ENCODE data around the gene KIF26B. TPM values are rescaled to one million over a fixed set of nuclear protein-coding genes. Genes with fewer than 3 reads are reported as not detected.

The KIF26B gene
- total and polyA plus RNA-seq, 2 donors = 0.43 to 1.6 TPM

DNA sequence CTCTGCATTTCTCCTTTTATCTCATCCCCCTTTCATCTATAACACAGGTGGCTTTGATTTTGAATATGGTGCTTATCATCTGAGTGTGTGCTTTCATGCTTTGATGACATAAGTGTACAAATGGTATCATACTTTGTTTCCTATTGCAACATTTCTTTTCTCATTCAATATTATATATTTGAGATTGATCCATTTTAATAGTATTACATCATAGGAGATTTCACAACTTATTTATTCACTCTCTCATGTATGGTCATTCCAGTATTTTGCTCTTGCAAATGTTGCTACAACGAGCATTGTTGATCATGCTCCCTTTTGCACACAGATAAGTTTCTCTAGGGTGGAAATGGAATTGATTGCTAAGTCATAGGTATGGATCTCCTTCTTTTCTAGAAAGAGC, 302.8 kb downstream of the KIF26B start:
- peak in 1 of 9 donors; percentile 41 for DNase-seq (ENCODE audit: low read depth in 6 of 9, low spot score in 9 of 9)
- H3K27ac ChIP-seq (ENCODE audit: low read depth in 1 of 2, low read length in 1 of 2) = no peak overlapping the region
- H3K4me3 ChIP-seq (ENCODE audit: low read length in 2 of 2) = no peak overlapping the region
- WGBS = 97% methylated on average over 1 of the region's 1 CpG
- no peaks in the 10 kb centered on the region for H3K9me3 ChIP-seq (ENCODE audit: control insufficient read depth in 2 of 2, insufficient read depth in 1 of 2, low read length in 1 of 2)
- H3K4me1 ChIP-seq (ENCODE audit: control insufficient read depth in 2 of 2, insufficient read depth in 2 of 2, low read length in 2 of 2) = peaks cover 0 to 20% of the 10 kb centered on the region in 2 donors
- H3K27me3 ChIP-seq (ENCODE audit: control insufficient read depth in 2 of 2, insufficient read depth in 1 of 2, low read length in 1 of 2) = no peaks in the 10 kb centered on the region
- H3K36me3 ChIP-seq (ENCODE audit: control insufficient read depth in 2 of 2, insufficient read depth in 2 of 2, low read length in 1 of 2) = no peaks in the 10 kb centered on the region

DNA sequence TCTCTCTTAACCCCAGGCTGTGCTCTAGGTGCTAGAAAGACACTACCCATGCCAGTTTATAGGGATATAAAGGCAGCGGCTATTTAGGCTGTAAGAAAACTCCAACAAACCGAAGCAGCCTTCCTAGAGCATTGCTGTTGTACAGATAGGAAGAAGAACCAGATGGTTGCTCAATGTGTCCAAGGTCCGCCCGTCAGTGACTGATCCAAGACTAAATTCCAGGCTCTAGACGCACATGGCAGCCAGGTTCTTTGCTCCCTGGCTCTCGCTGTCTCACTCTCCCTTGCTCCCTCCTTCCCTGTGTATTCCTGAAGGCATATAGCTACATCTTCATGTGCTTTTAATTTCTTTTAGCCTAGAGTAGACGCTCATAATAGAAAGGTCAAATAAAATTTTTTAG, 303.4 kb downstream of the KIF26B start:
- Histone ChIP-seq H3K9me3 (ENCODE audit: control insufficient read depth in 2 of 2, insufficient read depth in 1 of 2, low read length in 1 of 2) (no peaks in the 10 kb centered on the region), H3K4me3 (ENCODE audit: low read length in 2 of 2) (no peak overlapping the region), H3K4me1 (ENCODE audit: control insufficient read depth in 2 of 2, insufficient read depth in 2 of 2, low read length in 2 of 2) (peaks cover 0 to 20% of the 10 kb centered on the region in 2 donors), H3K27me3 (ENCODE audit: control insufficient read depth in 2 of 2, insufficient read depth in 1 of 2, low read length in 1 of 2) (no peaks in the 10 kb centered on the region), H3K27ac (ENCODE audit: low read depth in 1 of 2, low read length in 1 of 2) (no peak overlapping the region), H3K36me3 (ENCODE audit: control insufficient read depth in 2 of 2, insufficient read depth in 2 of 2, low read length in 1 of 2) (no peaks in the 10 kb centered on the region)
- 96% methylated on average over 7 of the region's 7 CpGs for whole genome bisulfite sequencing
- no peak for DNase-seq (ENCODE audit: low read depth in 6 of 9, low spot score in 9 of 9)

DNA sequence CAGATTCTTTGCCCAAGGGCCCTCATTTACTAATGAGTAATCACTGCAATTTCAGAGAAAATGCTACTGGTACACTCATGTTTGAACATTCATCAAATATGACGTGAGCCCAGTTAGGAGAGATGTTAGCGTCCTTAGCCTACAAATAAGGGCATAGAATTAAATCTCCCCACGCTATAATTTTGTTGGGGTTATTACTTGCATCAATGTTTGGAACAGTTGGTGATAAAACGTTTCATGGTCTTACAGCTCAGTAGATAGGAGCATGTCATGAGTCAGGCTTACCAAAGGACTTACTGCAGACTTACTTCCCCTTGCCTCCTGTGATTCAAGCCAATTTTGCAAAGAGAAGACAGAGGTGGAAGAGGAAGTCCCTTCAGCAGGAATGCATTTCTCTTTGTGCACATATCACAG, 304.0 kb downstream of the KIF26B start:
- Histone ChIP-seq H3K9me3 (ENCODE audit: control insufficient read depth in 2 of 2, insufficient read depth in 1 of 2, low read length in 1 of 2) (no peaks in the 10 kb centered on the region), H3K27ac (ENCODE audit: low read depth in 1 of 2, low read length in 1 of 2) (no peak overlapping the region)

DNA sequence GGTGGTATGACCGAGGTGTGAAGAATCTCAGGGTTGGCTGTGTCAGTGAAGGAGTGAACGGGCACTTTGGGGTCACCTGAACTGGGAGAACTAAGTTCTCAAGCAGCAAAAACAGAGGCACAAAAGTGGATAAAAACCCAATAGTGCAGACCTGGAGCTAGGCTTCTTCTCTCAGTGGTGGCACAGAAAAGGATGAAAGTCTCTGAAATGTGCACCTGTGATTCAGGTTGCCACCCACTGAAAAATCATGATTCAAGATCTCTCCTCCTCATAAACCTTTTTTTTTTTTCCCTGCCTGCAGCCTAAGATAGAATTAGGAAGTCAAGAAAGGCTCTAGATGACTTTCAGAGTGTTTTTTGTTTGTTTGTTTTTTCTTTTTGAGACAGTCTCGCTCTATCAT, 304.8 kb downstream of the KIF26B start:
- Histone ChIP-seq H3K27ac (ENCODE audit: low read depth in 1 of 2, low read length in 1 of 2) (no peak overlapping the region), H3K4me1 (ENCODE audit: control insufficient read depth in 2 of 2, insufficient read depth in 2 of 2, low read length in 2 of 2) (peaks cover 0 to 20% of the 10 kb centered on the region in 2 donors), H3K27me3 (ENCODE audit: control insufficient read depth in 2 of 2, insufficient read depth in 1 of 2, low read length in 1 of 2) (no peaks in the 10 kb centered on the region), H3K4me3 (ENCODE audit: low read length in 2 of 2) (no peak overlapping the region), H3K36me3 (ENCODE audit: control insufficient read depth in 2 of 2, insufficient read depth in 2 of 2, low read length in 1 of 2) (no peaks in the 10 kb centered on the region), H3K9me3 (ENCODE audit: control insufficient read depth in 2 of 2, insufficient read depth in 1 of 2, low read length in 1 of 2) (no peaks in the 10 kb centered on the region)
- peak in 2 of 9 donors; percentile 34 to 38 for DNase-seq (ENCODE audit: low read depth in 6 of 9, low spot score in 9 of 9)
- WGBS = 90% methylated on average over 3 of the region's 3 CpGs

More for the DNA sequence above, 304.0 kb downstream of the KIF26B start:
- peaks cover 0 to 20% of the 10 kb centered on the region in 2 donors for H3K4me1 ChIP-seq (ENCODE audit: control insufficient read depth in 2 of 2, insufficient read depth in 2 of 2, low read length in 2 of 2)
- H3K4me3 ChIP-seq (ENCODE audit: low read length in 2 of 2) = no peak overlapping the region
- WGBS = 69% methylated on average over 4 of the region's 4 CpGs
- no peaks in the 10 kb centered on the region for H3K27me3 ChIP-seq (ENCODE audit: control insufficient read depth in 2 of 2, insufficient read depth in 1 of 2, low read length in 1 of 2)
- no peaks in the 10 kb centered on the region for H3K36me3 ChIP-seq (ENCODE audit: control insufficient read depth in 2 of 2, insufficient read depth in 2 of 2, low read length in 1 of 2)
- peak in 1 of 9 donors; percentile 21 for DNase-seq (ENCODE audit: low read depth in 6 of 9, low spot score in 9 of 9)

DNA sequence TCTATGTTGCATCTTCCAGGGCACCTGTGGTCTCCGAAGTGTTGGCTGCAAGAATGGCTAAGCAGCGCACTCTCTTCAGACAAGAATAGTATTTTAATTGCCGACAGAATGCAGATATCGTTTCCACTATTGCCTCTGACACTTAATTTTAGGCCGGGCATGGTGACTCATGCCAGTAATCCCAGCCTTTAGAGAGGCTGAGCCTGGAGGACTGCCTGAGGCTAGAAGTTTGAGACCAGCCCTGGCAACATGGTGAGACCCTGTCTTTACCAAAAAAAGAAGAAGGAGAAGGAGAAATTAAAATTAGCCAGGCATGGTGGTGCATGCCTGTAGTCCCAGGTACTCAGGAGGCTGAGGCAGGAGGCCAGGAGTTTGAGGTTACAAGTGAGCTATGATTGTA, 306.9 kb downstream of the KIF26B start:
- Histone ChIP-seq H3K4me3 (ENCODE audit: low read length in 2 of 2) (no peak overlapping the region), H3K27ac (ENCODE audit: low read depth in 1 of 2, low read length in 1 of 2) (no peak overlapping the region), H3K9me3 (ENCODE audit: control insufficient read depth in 2 of 2, insufficient read depth in 1 of 2, low read length in 1 of 2) (no peaks in the 10 kb centered on the region), H3K4me1 (ENCODE audit: control insufficient read depth in 2 of 2, insufficient read depth in 2 of 2, low read length in 2 of 2) (peaks cover 0 to 20% of the 10 kb centered on the region in 2 donors), H3K36me3 (ENCODE audit: control insufficient read depth in 2 of 2, insufficient read depth in 2 of 2, low read length in 1 of 2) (no peaks in the 10 kb centered on the region), H3K27me3 (ENCODE audit: control insufficient read depth in 2 of 2, insufficient read depth in 1 of 2, low read length in 1 of 2) (peaks cover 0 to 4% of the 10 kb centered on the region in 2 donors)
- 95% methylated on average over 5 of the region's 5 CpGs for WGBS
- DNase-seq (ENCODE audit: low read depth in 6 of 9, low spot score in 9 of 9) = no peak

DNA sequence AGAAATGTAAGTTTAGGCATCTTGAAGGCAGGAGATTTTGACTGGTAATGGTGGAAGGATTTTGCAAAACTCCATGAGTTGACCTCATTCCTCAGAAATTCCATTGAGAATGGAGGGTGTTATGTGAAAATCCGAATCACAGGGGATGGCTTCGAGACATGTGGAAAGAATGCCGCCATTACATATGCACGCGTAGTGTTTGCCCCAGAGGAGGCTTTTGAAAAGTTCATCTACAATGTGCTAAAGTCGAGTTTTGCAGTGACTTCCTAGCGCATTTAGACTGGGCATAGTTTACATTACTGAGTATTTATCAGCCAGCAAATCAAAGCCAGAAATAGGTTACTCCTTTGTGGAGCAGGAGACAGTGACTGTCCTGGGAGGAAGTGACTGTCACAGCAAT, 307.4 kb downstream of the KIF26B start:
- no peak overlapping the region for H3K27ac ChIP-seq (ENCODE audit: low read depth in 1 of 2, low read length in 1 of 2)
- peaks cover 0 to 20% of the 10 kb centered on the region in 2 donors for H3K4me1 ChIP-seq (ENCODE audit: control insufficient read depth in 2 of 2, insufficient read depth in 2 of 2, low read length in 2 of 2)
- no peaks in the 10 kb centered on the region for H3K9me3 ChIP-seq (ENCODE audit: control insufficient read depth in 2 of 2, insufficient read depth in 1 of 2, low read length in 1 of 2)
- H3K4me3 ChIP-seq (ENCODE audit: low read length in 2 of 2) = no peak overlapping the region
- 90% methylated on average over 7 of the region's 7 CpGs for WGBS
- H3K27me3 ChIP-seq (ENCODE audit: control insufficient read depth in 2 of 2, insufficient read depth in 1 of 2, low read length in 1 of 2) = peaks cover 0 to 4% of the 10 kb centered on the region in 2 donors
- no peaks in the 10 kb centered on the region for H3K36me3 ChIP-seq (ENCODE audit: control insufficient read depth in 2 of 2, insufficient read depth in 2 of 2, low read length in 1 of 2)
- DNase-seq (ENCODE audit: low read depth in 6 of 9, low spot score in 9 of 9) = no peak

DNA sequence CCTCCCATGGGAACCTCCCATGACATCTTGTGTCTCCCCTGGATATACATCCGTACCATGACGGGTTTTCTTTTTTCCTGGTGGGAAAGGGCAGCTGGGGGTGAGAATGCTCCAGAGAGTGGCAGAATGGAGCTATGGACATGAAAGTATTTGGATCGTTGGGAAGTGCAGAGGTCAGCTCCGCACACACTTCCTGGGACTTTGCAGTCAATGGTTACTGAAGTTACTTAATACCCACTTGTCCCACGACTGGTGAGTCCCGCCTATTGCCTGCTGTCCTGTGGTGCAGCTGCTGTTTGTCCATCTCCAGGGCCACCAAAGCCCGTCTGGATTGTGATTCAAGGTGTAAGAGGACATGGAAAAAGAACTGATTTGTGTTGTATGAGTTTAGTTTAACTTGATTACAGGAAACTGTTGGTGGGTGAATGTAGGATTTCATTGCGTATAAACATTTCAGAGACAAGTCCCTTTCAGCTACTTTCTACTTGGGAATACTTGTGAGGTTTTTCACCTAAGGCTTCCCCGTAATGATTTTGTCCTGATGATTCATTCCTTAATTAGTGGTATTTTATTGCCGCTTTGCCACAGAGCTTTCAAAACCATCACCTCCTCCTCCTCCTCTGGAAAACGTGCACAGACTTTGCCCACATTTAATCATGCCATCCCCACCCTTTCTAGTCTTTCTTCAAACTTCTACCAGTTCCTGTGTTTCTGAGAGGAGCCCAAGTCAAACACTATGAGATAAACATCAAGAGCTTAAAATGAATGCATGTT, 308.8 kb downstream of the KIF26B start:
- 94% methylated on average over 11 of the region's 11 CpGs for WGBS
- Histone ChIP-seq H3K4me3 (ENCODE audit: low read length in 2 of 2) (no peak overlapping the region), H3K27ac (ENCODE audit: low read depth in 1 of 2, low read length in 1 of 2) (no peak overlapping the region), H3K9me3 (ENCODE audit: control insufficient read depth in 2 of 2, insufficient read depth in 1 of 2, low read length in 1 of 2) (no peaks in the 10 kb centered on the region), H3K4me1 (ENCODE audit: control insufficient read depth in 2 of 2, insufficient read depth in 2 of 2, low read length in 2 of 2) (peaks cover 0 to 15% of the 10 kb centered on the region in 2 donors), H3K36me3 (ENCODE audit: control insufficient read depth in 2 of 2, insufficient read depth in 2 of 2, low read length in 1 of 2) (no peaks in the 10 kb centered on the region), H3K27me3 (ENCODE audit: control insufficient read depth in 2 of 2, insufficient read depth in 1 of 2, low read length in 1 of 2) (peaks cover 0 to 4% of the 10 kb centered on the region in 2 donors)
- DNase-seq (ENCODE audit: low read depth in 6 of 9, low spot score in 9 of 9) = no peak

DNA sequence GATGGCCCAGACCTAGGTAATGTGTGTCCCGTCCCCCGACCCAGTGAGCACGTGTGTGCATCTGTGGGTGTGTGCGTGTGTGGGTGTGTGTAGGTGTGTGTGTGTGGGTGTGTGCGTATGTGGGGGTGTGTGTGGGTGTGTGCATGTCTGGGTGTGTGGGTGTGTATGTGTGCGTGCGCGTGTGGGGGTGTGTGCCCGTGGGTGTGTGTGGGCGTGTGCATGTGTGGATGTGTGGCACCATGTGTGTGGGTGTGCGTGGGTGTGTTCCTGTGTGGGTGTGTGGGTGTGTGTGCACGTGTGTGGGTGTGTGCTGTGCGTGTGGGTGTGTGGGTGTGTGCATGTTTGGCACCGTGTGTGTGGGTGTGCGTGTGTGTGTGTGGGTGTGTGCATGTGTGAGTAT, 309.5 kb downstream of the KIF26B start:
- no peak for DNase-seq (ENCODE audit: low read depth in 6 of 9, low spot score in 9 of 9)
- peaks cover 0 to 8% of the 10 kb centered on the region in 2 donors for H3K4me1 ChIP-seq (ENCODE audit: control insufficient read depth in 2 of 2, insufficient read depth in 2 of 2, low read length in 2 of 2)
- H3K27me3 ChIP-seq (ENCODE audit: control insufficient read depth in 2 of 2, insufficient read depth in 1 of 2, low read length in 1 of 2) = peaks cover 0 to 4% of the 10 kb centered on the region in 2 donors
- H3K27ac ChIP-seq (ENCODE audit: low read depth in 1 of 2, low read length in 1 of 2) = no peak overlapping the region
- H3K4me3 ChIP-seq (ENCODE audit: low read length in 2 of 2) = no peak overlapping the region
- 97% methylated on average over 15 of the region's 15 CpGs for WGBS
- no peaks in the 10 kb centered on the region for H3K9me3 ChIP-seq (ENCODE audit: control insufficient read depth in 2 of 2, insufficient read depth in 1 of 2, low read length in 1 of 2)
- H3K36me3 ChIP-seq (ENCODE audit: control insufficient read depth in 2 of 2, insufficient read depth in 2 of 2, low read length in 1 of 2) = no peaks in the 10 kb centered on the region

DNA sequence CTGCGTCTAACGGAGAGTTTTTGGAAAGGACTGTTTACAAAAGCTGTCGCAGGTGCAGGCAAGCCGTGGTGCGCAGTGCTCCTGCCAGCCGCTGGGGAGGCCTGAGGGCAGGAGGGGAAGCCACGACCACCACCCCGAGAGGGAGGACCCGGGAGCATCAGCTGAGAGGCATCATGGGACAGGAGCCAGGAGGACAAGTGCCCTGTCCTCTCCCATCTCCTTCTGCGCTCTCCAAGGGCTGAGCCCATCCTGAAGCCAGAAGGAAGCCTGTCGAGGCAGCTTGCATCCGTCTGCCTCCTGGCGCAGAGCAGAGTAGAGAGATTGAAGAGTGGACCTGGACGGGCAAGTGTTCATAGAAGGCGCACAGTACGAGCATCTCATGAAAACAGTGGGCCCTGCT, 310.9 kb downstream of the KIF26B start:
- Histone ChIP-seq H3K36me3 (ENCODE audit: control insufficient read depth in 2 of 2, insufficient read depth in 2 of 2, low read length in 1 of 2) (no peaks in the 10 kb centered on the region), H3K27ac (ENCODE audit: low read depth in 1 of 2, low read length in 1 of 2) (no peak overlapping the region), H3K4me1 (ENCODE audit: control insufficient read depth in 2 of 2, insufficient read depth in 2 of 2, low read length in 2 of 2) (peaks cover 0 to under 1% of the 10 kb centered on the region in 2 donors), H3K27me3 (ENCODE audit: control insufficient read depth in 2 of 2, insufficient read depth in 1 of 2, low read length in 1 of 2) (peaks cover 0 to 4% of the 10 kb centered on the region in 2 donors), H3K4me3 (ENCODE audit: low read length in 2 of 2) (no peak overlapping the region), H3K9me3 (ENCODE audit: control insufficient read depth in 2 of 2, insufficient read depth in 1 of 2, low read length in 1 of 2) (no peaks in the 10 kb centered on the region)
- no peak for DNase-seq (ENCODE audit: low read depth in 6 of 9, low spot score in 9 of 9)
- 90% methylated on average over 16 of the region's 16 CpGs for WGBS

Data from thymus (tissue), 11 donors.